Heart left ventricle (tissue), 16 donors: ENCODE measurements around the gene ANAPC15. TPM values are rescaled to one million over a fixed set of nuclear protein-coding genes. Genes with fewer than 3 reads are reported as not detected.

Experiments used
- ATAC-seq, 4 donors: fragments of 200-7000 bp; cut with Tn5 transposase; one replicate each; pipeline ENCODE4 v1.9.1; 2020 to 2022; ENCODE audit warnings: moderate library complexity in 4 of 4, mild to moderate bottlenecking in 3 of 4, moderate number of reproducible peaks in 1 of 4
- DNase-seq, 5 donors: peaks; one replicate each; pipeline ENCODE4 v3.0.0-alpha.2; 2020
- H3K27ac ChIP-seq, 12 donors: fragments of 200-600 bp; sonication (generic) in 4 of 12; one replicate each; pipeline versions ENCODE4 v1.5.0 to v1.8.0; 2016 to 2022; ENCODE audit warnings: mild to moderate bottlenecking in 2 of 12
- H3K27me3 ChIP-seq, 9 donors: fragments of 200-600 bp; sonication (generic) in 2 of 9; one replicate each; pipeline versions ENCODE4 v1.5.1 to v1.8.0; 2016 to 2022; ENCODE audit warnings: mild to moderate bottlenecking in 3 of 9
- H3K36me3 ChIP-seq, 9 donors: fragments of 200-600 bp; sonication (generic) in 2 of 9; one replicate each; pipeline versions ENCODE4 v1.5.0 to v1.8.0; 2018 to 2022; ENCODE audit warnings: mild to moderate bottlenecking in 2 of 9
- H3K4me1 ChIP-seq, 12 donors: fragments of 200-600 bp; sonication (generic) in 4 of 12; one replicate each; pipeline versions ENCODE4 v1.5.0 to v1.8.0; 2016 to 2022; ENCODE audit warnings: mild to moderate bottlenecking in 3 of 12
- H3K4me3 ChIP-seq, 12 donors: fragments of 200-600 bp; sonication (generic) in 4 of 12; one replicate each; pipeline versions ENCODE4 v1.5.0 to v1.8.0; 2017 to 2022; ENCODE audit warnings: mild to moderate bottlenecking in 9 of 12, moderate library complexity in 4 of 12
- H3K9me3 ChIP-seq, 12 donors: fragments of 200-600 bp; sonication (generic) in 4 of 12; one replicate each; pipeline versions ENCODE4 v1.5.0 to v1.8.0; 2016 to 2022; ENCODE audit warnings: mild to moderate bottlenecking in 1 of 12
- CTCF ChIP-seq, 12 donors: fragments of 200-600 bp; sonication (generic) in 4 of 12; IDR thresholded peaks; one replicate each; pipeline versions ENCODE4 v1.5.0 to v1.8.0; 2018 to 2022; ENCODE audit warnings: antibody characterized with exemption in 12 of 12, mild to moderate bottlenecking in 5 of 12
- POLR2A ChIP-seq, 2 donors: fragments of 450-650 bp; IDR thresholded peaks; one replicate each; pipeline ENCODE4 v1.6.1; 2017; ENCODE audit warnings: antibody characterized with exemption in 2 of 2, mild to moderate bottlenecking in 2 of 2, moderate library complexity in 2 of 2
- WGBS, 4 donors: extraction: QIAGEN DNeasy Blood & Tissue Kit in 2 of 4; methylation state at CpG; one replicate each; pipeline versions ENCODE4 v1.1.5 to v1.1.7; 2013 to 2018; 5-methylcytosine and 5-hydroxymethylcytosine counted together
- intact Hi-C, 10 donors: fragments of 100-400 bp; cut with DNase I; formaldehyde crosslinking; loops; one replicate each; pipeline versions ENCODE4 v1.11.1 to v1.14.2; 2022
- polyA plus RNA-seq, 2 donors: library from polyadenylated mRNA; stranded (reverse); fragments of 200-250 nt; gene quantifications; one replicate each; pipeline ENCODE4 v1.2.3, GENCODE V29; 2013
- total RNA-seq, 9 donors: library from RNA; depleted of rRNA in 2 of 9; stranded (reverse); fragments of >200 nt in 2 of 9; fragmentation: NEBNext Ultra II Directional in 3 of 9; extraction: Animal tissue kit (Norgen Biotek cat#: 25700) in 3 of 9; gene quantifications; one replicate each; pipeline versions ENCODE4 v1.1.0 to v1.2.4, GENCODE V29; 2016 to 2023
- donor health status: ischemic (EF 13 %, LVEDD 7.1; RV severe dilation, severe dysfunction).
- donor health status: healthy with polysubstance abuse.
- donor health status: DM: no; HTN: yes; CAD: no.
- donor health status: DM: no; HTN: no; CAD: no.
- donor health status: ischemic (EF 25% LVEDD 6.9; RV normal size, moderate dysfunction).
- donor health status: ischemic (EF 25% LVEDD 5.7; RV mildly dilated, moderate dysfunction).
- donor health status: healthy.
- donor health status: DM: yes; HTN: yes; CAD: no.
- donor health status: ischemic (EF 35%, LVEDD 5.7; RV mildly dilated, moderate dysfunction).
- donor health status: nonischemic (EF 11% LVEDD 7.7; RV severe dilation, severe dysfunction).
- donor health status: DM: yes; HTN: yes; CAD: no.
- donor health status: PGD.
- donor health status: ischemic (EF 29% LVEDD 5.4; RV normal size, mild dysfunction).
- donor health status: nonischemic (EF 23%, LVEDD 6.1; RV moderate dilation, normal function).

Gene ANAPC15
- total and polyA plus RNA-seq, 11 donors, result 35.6 to 82.7 (median 40.1) TPM

- peaks cover 0 to 9% (median 0%) of the 10 kb centered on the region in 12 donors for H3K4me1 ChIP-seq
- ATAC-seq, result no peak
- WGBS, 4 donors, result 81 to 88% (median 86%) methylated on average over 2 of the region's 2 CpGs
- peaks cover 0 to 5% (median 0%) of the 10 kb centered on the region in 12 donors for H3K9me3 ChIP-seq
- no peak for DNase-seq
- H3K27ac ChIP-seq, result peak overlapping the region in 1 of 12 donors; percentile 77
- peaks cover 0 to 10% (median 0%) of the 10 kb centered on the region in 9 donors for H3K27me3 ChIP-seq
- TF ChIP-seq CTCF (IDR thresholded peaks at IDR 0.05) (no peak), POLR2A (IDR thresholded peaks at IDR 0.05) (no peak)
- intact Hi-C loops, result no loop called here
- H3K36me3 ChIP-seq, result no peaks in the 10 kb centered on the region
- H3K4me3 ChIP-seq, result no peak overlapping the region
Observed at GRCh38 chr11:72132646-72133045, 20.2 kb upstream of the ANAPC15 start.

- Histone ChIP-seq H3K4me3 (no peak overlapping the region), H3K36me3 (no peaks in the 10 kb centered on the region), H3K9me3 (peaks cover 0 to 5% (median 0%) of the 10 kb centered on the region in 12 donors), H3K27me3 (peaks cover 0 to 10% (median 0%) of the 10 kb centered on the region in 9 donors), H3K4me1 (peaks cover 0 to 9% (median 0%) of the 10 kb centered on the region in 12 donors), H3K27ac (no peak overlapping the region)
- WGBS, 4 donors, result 77 to 88% (median 82%) methylated on average over 3 of the region's 3 CpGs
- no peak for ATAC-seq
- DNase-seq, result no peak
- intact Hi-C loops, result no loop called here
- no peak for TF ChIP-seq POLR2A (IDR thresholded peaks at IDR 0.05)
- TF ChIP-seq CTCF (IDR thresholded peaks at IDR 0.05), result no peak
Observed at GRCh38 chr11:72129381-72129780, 16.9 kb upstream of the ANAPC15 start.

GRCh38 chr11:72127923-72128322 lies 15.4 kb upstream of the ANAPC15 start:
- H3K27me3 ChIP-seq, result peaks cover 0 to 5% (median 0%) of the 10 kb centered on the region in 9 donors
- TF ChIP-seq CTCF (IDR thresholded peaks at IDR 0.05) (no peak), POLR2A (IDR thresholded peaks at IDR 0.05) (no peak)
- H3K36me3 ChIP-seq, result no peaks in the 10 kb centered on the region
- 55 to 65% (median 59%) methylated on average over 2 of the region's 2 CpGs for WGBS, 4 donors
- peaks cover 0 to 1% (median 0%) of the 10 kb centered on the region in 12 donors for H3K4me1 ChIP-seq
- peaks cover 0 to 5% (median 0%) of the 10 kb centered on the region in 12 donors for H3K9me3 ChIP-seq
- intact Hi-C loops, result no loop called here
- DNase-seq (no peak), ATAC-seq (no peak)
- no peak overlapping the region for H3K27ac ChIP-seq
- no peak overlapping the region for H3K4me3 ChIP-seq

- TF ChIP-seq POLR2A (IDR thresholded peaks at IDR 0.05), result no peak
- TF ChIP-seq CTCF (IDR thresholded peaks at IDR 0.05), result no peak
- intact Hi-C loops, result no loop called here
- Histone ChIP-seq H3K36me3 (no peaks in the 10 kb centered on the region), H3K27me3 (peaks cover 0 to 1% (median 0%) of the 10 kb centered on the region in 9 donors), H3K27ac (no peak overlapping the region), H3K9me3 (peaks cover 0 to 5% (median 0%) of the 10 kb centered on the region in 12 donors), H3K4me1 (no peaks in the 10 kb centered on the region), H3K4me3 (no peak overlapping the region)
- ATAC-seq, result no peak
- 49 to 74% (median 62%) methylated on average over 1 of the region's 1 CpG for WGBS, 4 donors
- DNase-seq, result no peak
Observed at GRCh38 chr11:72125956-72126355, 13.5 kb upstream of the ANAPC15 start.
